K562 (cell line): ENCODE measurements around the gene KLHL22. TPM values are rescaled to one million over a fixed set of nuclear protein-coding genes. Genes with fewer than 3 reads are reported as not detected.
A peak's percentile ranks its signal among the peaks of the same experiment; 100 is the strongest.

Experiments
- CREB1 ChIP-seq, 2 experiments: sonication (generic) in 1 of 2; formaldehyde crosslinking in 1 of 2; IDR thresholded peaks; 2 replicates each; pipeline versions ENCODE4 v1.6.1 to v1.8.0; 2012 to 2022; ENCODE audit warnings: inconsistent platforms in 1 of 2, mild to moderate bottlenecking in 1 of 2, missing genetic modification reagents in 1 of 2, moderate library complexity in 1 of 2
- FOXK2 ChIP-seq, 2 experiments: fragments of 450-650 bp; IDR thresholded peaks in 1 of 2; conservative IDR thresholded peaks in 1 of 2; 2 replicates each; pipeline ENCODE4 v1.6.1; 2016; ENCODE audit warnings: low read depth in 2 of 2, mild to moderate bottlenecking in 1 of 2
- FOXP4 ChIP-seq: sonication (generic); formaldehyde crosslinking; IDR thresholded peaks from 2 replicates; pipeline ENCODE4 v1.8.0; 2022; ENCODE audit warnings: mild to moderate bottlenecking, missing genetic modification reagents, borderline replicate concordance
- GABPB1 ChIP-seq: sonication (generic); formaldehyde crosslinking; IDR thresholded peaks from 2 replicates; pipeline ENCODE4 v1.8.0; 2022; ENCODE audit warnings: mild to moderate bottlenecking, missing genetic modification reagents
- GTF2F1 ChIP-seq: IDR thresholded peaks from 2 replicates; pipeline ENCODE4 v1.6.1; 2011; ENCODE audit warnings: low read depth, low read length, improper control_type of control experiment
- HMGN3 ChIP-seq: IDR thresholded peaks from 2 replicates; pipeline ENCODE4 v1.6.1; 2011; ENCODE audit warnings: borderline replicate concordance, low read depth, mild to moderate bottlenecking, mixed read lengths, low read length; ENCODE audit not compliant: insufficient read length; ENCODE audit errors: extremely low read depth
- ILK ChIP-seq: fragments of 450-650 bp; IDR thresholded peaks from 2 replicates; pipeline ENCODE4 v1.6.1; 2016; ENCODE audit warnings: missing genetic modification characterization, low read depth, mild to moderate bottlenecking, missing compliant biosample characterization, moderate library complexity, borderline replicate concordance
- MGA ChIP-seq: fragments of 450-650 bp; IDR thresholded peaks from 2 replicates; pipeline ENCODE4 v1.6.1; 2016; ENCODE audit warnings: mild to moderate bottlenecking, moderate library complexity
- POLR2G ChIP-seq: fragments of 200-400 bp; formaldehyde crosslinking; IDR thresholded peaks from 2 replicates; pipeline ENCODE4 v1.6.1; 2017; ENCODE audit warnings: low read depth, mild to moderate bottlenecking, antibody characterized with exemption, low read length, moderate library complexity
- SMARCE1 ChIP-seq: fragments of 450-650 bp; IDR thresholded peaks from 2 replicates; pipeline ENCODE4 v1.7.1; 2016; ENCODE audit warnings: mild to moderate bottlenecking
- SNAPC5 ChIP-seq: fragments of 250-450 bp; sonication (Bioruptor Pico); IDR thresholded peaks from 2 replicates; pipeline ENCODE4 v1.8.0; 2021; ENCODE audit warnings: moderate library complexity, mild to moderate bottlenecking, inconsistent platforms
- ZNF551 ChIP-seq: fragments of 250-450 bp; sonication (Bioruptor Pico); IDR thresholded peaks from 2 replicates; pipeline ENCODE4 v1.5.0; 2021; ENCODE audit warnings: mild to moderate bottlenecking, moderate library complexity
- ZNF644 ChIP-seq: fragments of 200-800 bp; sonication (Bioruptor generic); IDR thresholded peaks from 2 replicates; pipeline ENCODE4 v1.6.1; 2016; ENCODE audit warnings: low read depth, missing genetic modification characterization, missing compliant biosample characterization
- polyA plus RNA-seq, 8 experiments: library from polyadenylated mRNA; depleted of rRNA in 4 of 8; stranded (reverse) in 5 of 8; unstranded in 3 of 8; fragments of >200 nt; fragmentation: Nextera tagmentation in 2 of 8; fragmentation: Illumina TruSeq in 1 of 8; extraction: Ambion mirVana in 2 of 8; extraction: Trizol in 1 of 8; gene quantifications; 2 replicates each; pipeline versions ENCODE4 v1.2.1 to v1.2.3, GENCODE V29; 2011 to 2014; ENCODE audit warnings: inconsistent platforms in 1 of 8, missing spikeins in 1 of 8
- total RNA-seq, 7 experiments: library from RNA; depleted of rRNA in 6 of 7; stranded (reverse); fragments of >200 nt in 6 of 7; fragmentation: Illumina TruSeq in 2 of 7; extraction: Trizol in 2 of 7; gene quantifications; 2 replicates each; pipeline versions ENCODE4 v1.2.1 to v1.2.3, GENCODE V29; 2011 to 2021; ENCODE audit warnings: low replicate concordance in 1 of 7

Gene KLHL22
- total and polyA plus RNA-seq, 9 of the 15 experiments (the other 6 are each of a cell fraction or from before 2014, with no cell fraction given) = 1.3 to 25.6 (median 15.2) TPM

- TF ChIP-seq SMARCE1 = no peak
- no peak for TF ChIP-seq FOXP4 (CRISPR knock-in tag)
- TF ChIP-seq ZNF551 (CRISPR knock-in tag) = no peak
- no peak for TF ChIP-seq HMGN3
- peak; percentile 24; the same call in 1 of the 2 replicates for TF ChIP-seq ILK (tag)
- no peak for TF ChIP-seq FOXK2 (conservative IDR thresholded peaks at IDR 0.05 in 1 of 2, IDR thresholded peaks at IDR 0.05 in 1 of 2; ENCODE audit: low read depth in 2 of 2)
- TF ChIP-seq GABPB1 (CRISPR knock-in tag) = no peak
- TF ChIP-seq SNAPC5 (CRISPR knock-in tag) = no peak
- no peak for TF ChIP-seq POLR2G
- TF ChIP-seq MGA = no peak
- TF ChIP-seq CREB1 (IDR thresholded peaks at IDR 0.05) = no peak
- TF ChIP-seq CREB1 (CRISPR knock-in tag; IDR thresholded peaks at IDR 0.05) = no peak
- no peak for TF ChIP-seq GTF2F1
- TF ChIP-seq ZNF644 (tag) = no peak
Measured at GRCh38 chr22:20532256-20532993, 36.8 kb upstream of the KLHL22 start (continued).
